HG03159 (cell line): ENCODE results near the gene ZNF891.

Source experiments
- ATAC-seq: cut with Tn5 transposase; IDR thresholded peaks from one replicate; pipeline ENCODE4 v1.9.1; 2021; ENCODE audit warnings: mild to moderate bottlenecking, moderate library complexity; ENCODE audit not compliant: unreplicated experiment

ZNF891 gene

DNA sequence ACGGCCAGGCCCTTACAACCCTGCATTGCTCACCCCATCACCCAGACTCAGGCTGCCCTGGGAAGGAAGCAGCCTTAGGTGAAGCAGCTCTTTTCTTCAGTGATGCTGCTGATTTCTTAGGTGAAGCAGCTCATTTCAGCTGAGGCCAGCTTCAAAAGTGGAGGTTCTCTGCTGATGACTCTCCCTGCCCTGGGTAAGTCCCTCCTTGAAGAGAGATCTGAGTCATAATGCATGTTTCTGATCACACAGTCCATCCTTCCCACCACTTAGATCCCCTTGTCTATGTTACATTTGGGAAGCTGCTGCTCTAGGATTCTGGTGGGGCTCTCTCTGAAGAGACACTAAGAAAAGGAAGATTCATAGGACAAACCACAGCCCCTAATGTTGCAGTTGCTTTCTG is 66.5 kb downstream of the ZNF891 start:
- no peak for ATAC-seq

DNA sequence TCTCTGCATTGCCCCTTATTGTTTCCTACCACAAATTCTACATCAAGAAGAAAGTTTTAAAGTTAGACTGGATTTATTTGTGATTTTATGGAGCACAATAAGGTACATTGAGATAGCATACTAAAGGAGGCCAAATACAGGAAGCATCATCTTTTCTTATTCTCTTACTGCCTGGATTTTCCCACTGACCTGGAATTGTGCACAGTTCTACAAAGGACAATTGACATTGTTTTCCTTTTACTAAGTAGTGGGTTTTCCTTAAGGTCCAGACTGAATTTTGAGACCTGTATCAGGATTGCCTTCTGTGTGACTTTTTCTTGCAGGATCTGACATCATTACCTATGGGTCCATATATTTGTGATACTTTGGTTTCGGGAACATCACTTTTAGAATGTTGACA is 68.1 kb downstream of the ZNF891 start:
- ATAC-seq = no peak

DNA sequence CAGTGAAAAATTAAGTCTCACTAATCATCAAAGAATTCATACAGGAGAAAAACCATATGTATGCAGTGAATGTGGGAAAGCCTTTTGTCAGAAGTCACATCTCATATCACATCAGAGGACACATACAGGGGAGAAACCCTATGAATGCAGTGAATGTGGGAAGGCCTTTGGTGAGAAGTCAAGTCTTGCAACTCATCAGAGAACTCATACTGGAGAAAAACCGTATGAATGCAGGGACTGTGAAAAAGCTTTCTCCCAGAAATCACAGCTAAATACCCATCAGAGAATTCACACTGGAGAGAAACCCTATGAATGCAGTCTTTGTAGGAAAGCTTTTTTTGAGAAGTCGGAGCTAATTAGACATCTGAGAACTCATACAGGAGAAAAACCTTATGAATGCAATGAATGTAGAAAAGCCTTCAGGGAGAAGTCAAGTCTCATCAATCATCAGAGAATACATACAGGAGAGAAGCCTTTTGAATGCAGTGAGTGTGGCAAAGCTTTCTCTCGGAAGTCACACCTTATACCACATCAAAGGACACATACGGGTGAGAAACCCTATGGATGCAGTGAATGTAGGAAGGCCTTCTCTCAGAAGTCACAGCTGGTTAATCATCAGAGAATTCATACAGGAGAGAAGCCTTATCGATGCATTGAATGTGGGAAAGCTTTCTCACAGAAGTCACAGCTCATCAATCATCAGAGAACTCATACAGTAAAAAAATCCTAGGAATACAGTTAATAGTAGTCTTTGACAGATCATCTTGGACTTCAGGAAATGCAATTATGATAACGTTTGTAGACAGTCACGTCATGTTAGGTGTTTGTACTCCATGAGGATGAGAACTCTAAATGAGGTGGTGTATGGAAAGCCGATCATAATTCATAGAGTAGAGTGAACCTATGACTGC is 71.6 kb downstream of the ZNF891 start:
- ATAC-seq = no peak

DNA sequence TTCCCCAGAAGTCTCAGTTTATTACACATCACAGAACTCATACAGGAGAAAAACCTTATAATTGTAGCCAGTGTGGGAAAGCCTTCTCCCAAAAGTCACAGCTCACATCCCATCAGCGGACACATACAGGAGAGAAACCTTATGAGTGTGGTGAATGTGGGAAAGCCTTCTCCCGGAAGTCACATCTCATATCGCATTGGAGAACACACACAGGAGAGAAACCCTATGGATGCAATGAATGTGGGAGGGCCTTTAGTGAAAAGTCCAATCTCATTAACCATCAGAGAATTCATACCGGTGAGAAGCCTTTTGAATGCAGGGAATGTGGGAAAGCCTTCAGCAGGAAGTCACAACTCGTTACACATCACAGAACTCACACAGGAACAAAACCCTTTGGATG is 72.6 kb downstream of the ZNF891 start:
- ATAC-seq = no peak
